ENCODE measurements around the gene PCCA. TPM values are rescaled to one million over a fixed set of nuclear protein-coding genes. Genes with fewer than 3 reads are reported as not detected.

The PCCA gene
- total and polyA plus RNA-seq, 2 experiments from 2014 or later, result 29.8 to 59.2 TPM

- H3K4me3 ChIP-seq, result no peak overlapping the region
- no peak overlapping the region for H3K27ac ChIP-seq
- peaks cover 7% of the 10 kb centered on the region for H3K4me1 ChIP-seq (ENCODE audit: low read depth)
- H3K36me3 ChIP-seq, result no peaks in the 10 kb centered on the region
- TF ChIP-seq CTCF (IDR thresholded peaks at IDR 0.05; ENCODE audit: low read depth, low read length), result no peak
- DNase-seq (ENCODE audit: low read depth in 1 of 2, low spot score in 1 of 2), result no peak
- H3K9me3 ChIP-seq (ENCODE audit: low read depth), result no peaks in the 10 kb centered on the region
- no peaks in the 10 kb centered on the region for H3K27me3 ChIP-seq
These were observed 437.6 kb downstream of the PCCA start for GRCh38 chr13:100526318-100527000.

GRCh38 chr13:100527644-100528043 is 438.8 kb downstream of the PCCA start:
- Histone ChIP-seq H3K27me3 (no peaks in the 10 kb centered on the region), H3K4me3 (no peak overlapping the region), H3K36me3 (no peaks in the 10 kb centered on the region), H3K4me1 (ENCODE audit: low read depth) (peaks cover 7% of the 10 kb centered on the region), H3K9me3 (ENCODE audit: low read depth) (no peaks in the 10 kb centered on the region), H3K27ac (no peak overlapping the region)
- TF ChIP-seq CTCF (IDR thresholded peaks at IDR 0.05; ENCODE audit: low read depth, low read length), result no peak
- DNase-seq (ENCODE audit: low read depth in 1 of 2, low spot score in 1 of 2), result no peak

GRCh38 chr13:100528353-100528752 is 439.5 kb downstream of the PCCA start:
- Histone ChIP-seq H3K27me3 (no peaks in the 10 kb centered on the region), H3K9me3 (ENCODE audit: low read depth) (no peaks in the 10 kb centered on the region), H3K4me1 (ENCODE audit: low read depth) (peaks cover 7% of the 10 kb centered on the region), H3K27ac (no peak overlapping the region), H3K36me3 (no peaks in the 10 kb centered on the region), H3K4me3 (no peak overlapping the region)
- DNase-seq (ENCODE audit: low read depth in 1 of 2, low spot score in 1 of 2), result no peak
- TF ChIP-seq CTCF (IDR thresholded peaks at IDR 0.05; ENCODE audit: low read depth, low read length), result no peak

- Histone ChIP-seq H3K4me3 (no peak overlapping the region), H3K27ac (no peak overlapping the region), H3K27me3 (no peaks in the 10 kb centered on the region), H3K36me3 (no peaks in the 10 kb centered on the region), H3K9me3 (ENCODE audit: low read depth) (no peaks in the 10 kb centered on the region), H3K4me1 (ENCODE audit: low read depth) (peaks cover 7% of the 10 kb centered on the region)
- DNase-seq (ENCODE audit: low read depth in 1 of 2, low spot score in 1 of 2), result no peak
- TF ChIP-seq CTCF (IDR thresholded peaks at IDR 0.05; ENCODE audit: low read depth, low read length), result no peak
These were observed 439.9 kb downstream of the PCCA start for GRCh38 chr13:100528820-100529219.

- H3K4me1 ChIP-seq (ENCODE audit: low read depth), result peaks cover 7% of the 10 kb centered on the region
- no peaks in the 10 kb centered on the region for H3K9me3 ChIP-seq (ENCODE audit: low read depth)
- no peak overlapping the region for H3K27ac ChIP-seq
- DNase-seq (ENCODE audit: low read depth in 1 of 2, low spot score in 1 of 2), result no peak
- H3K36me3 ChIP-seq, result no peaks in the 10 kb centered on the region
- no peak for TF ChIP-seq CTCF (IDR thresholded peaks at IDR 0.05; ENCODE audit: low read depth, low read length)
- no peak overlapping the region for H3K4me3 ChIP-seq
- H3K27me3 ChIP-seq, result no peaks in the 10 kb centered on the region
These were observed 440.9 kb downstream of the PCCA start for GRCh38 chr13:100529666-100530377.

Measured in cardiac muscle cell (in vitro differentiated cells and primary cell).